Lung (tissue), 12 donors: Measurements from ENCODE around the gene MINDY4. TPM values are rescaled to one million over a fixed set of nuclear protein-coding genes. Genes with fewer than 3 reads are reported as not detected.

Experiments
- ATAC-seq: fragments of 200-7000 bp; cut with Tn5 transposase; one replicate; pipeline ENCODE4 v1.9.1; 2020; ENCODE audit warnings: moderate number of reproducible peaks; ENCODE audit not compliant: insufficient read depth, low FRiP score
- DNase-seq, 3 donors: peaks; one replicate each; pipeline ENCODE4 v3.0.0-alpha.2; 2013 to 2017
- H3K27ac ChIP-seq, 2 donors: one replicate each; pipeline ENCODE4 v1.5.1; 2013; ENCODE audit warnings: mild to moderate bottlenecking in 2 of 2, moderate library complexity in 2 of 2, control low read depth in 1 of 2, inconsistent platforms in 1 of 2, low read depth in 1 of 2, low read length in 1 of 2
- H3K27me3 ChIP-seq, 3 donors: one replicate each; pipeline ENCODE4 v1.5.1; 2013; ENCODE audit warnings: low read length in 2 of 3; ENCODE audit not compliant: control insufficient read depth in 3 of 3, insufficient read depth in 3 of 3
- H3K36me3 ChIP-seq, 4 donors: one replicate each; pipeline ENCODE4 v1.5.1; 2013; ENCODE audit warnings: low read length in 4 of 4, mild to moderate bottlenecking in 1 of 4, moderate library complexity in 1 of 4; ENCODE audit not compliant: control insufficient read depth in 4 of 4, insufficient read depth in 4 of 4
- H3K4me1 ChIP-seq, 5 donors: one replicate each; pipeline ENCODE4 v1.5.1; 2013; ENCODE audit warnings: low read length in 5 of 5, mild to moderate bottlenecking in 2 of 5, moderate library complexity in 1 of 5; ENCODE audit not compliant: control insufficient read depth in 5 of 5, insufficient read depth in 5 of 5
- H3K4me3 ChIP-seq: one replicate; pipeline ENCODE4 v1.5.1; 2013; ENCODE audit warnings: mild to moderate bottlenecking, control low read depth, moderate library complexity
- H3K9ac ChIP-seq, 2 donors: one replicate each; pipeline ENCODE4 v1.5.1; 2013; ENCODE audit warnings: low read length in 2 of 2, control low read depth in 1 of 2; ENCODE audit not compliant: insufficient read depth in 1 of 2
- H3K9me3 ChIP-seq, 4 donors: one replicate each; pipeline ENCODE4 v1.5.1; 2013; ENCODE audit warnings: low read length in 3 of 4, mild to moderate bottlenecking in 1 of 4, moderate library complexity in 1 of 4; ENCODE audit not compliant: control insufficient read depth in 4 of 4, insufficient read depth in 3 of 4
- WGBS, 2 donors: extraction: QIAGEN DNeasy Blood & Tissue Kit; methylation state at CpG; one replicate each; pipeline ENCODE4 v1.1.7; 2013; 5-methylcytosine and 5-hydroxymethylcytosine counted together
- polyA plus RNA-seq, 2 donors: library from polyadenylated mRNA; stranded (reverse); fragments of 200-250 nt; gene quantifications; one replicate each; pipeline ENCODE4 v1.2.1, GENCODE V29; 2013
- total RNA-seq, 2 donors: library from RNA; depleted of rRNA in 1 of 2; stranded (reverse); fragments of >200 nt in 1 of 2; gene quantifications; one replicate each; pipeline ENCODE4 v1.2.1, GENCODE V29; 2014 to 2021
- TF ChIP-seq, protein P1 (sequence below): IDR thresholded peaks from 2 replicates; pipeline ENCODE4 v1.5.1; 2012; ENCODE audit warnings: mild to moderate bottlenecking; ENCODE audit errors: control extremely low read depth, extremely low read depth
- donor health status: control.
- donor health status: control.
- donor health status: Bipolar disorder and iron deficiency.
- donor health status: healthy.
- donor health status: DM: yes; HTN: yes; CAD: no.

The MINDY4 gene
- total and polyA plus RNA-seq, 4 donors = 5.0 to 24.1 (median 10.7) TPM

DNA sequence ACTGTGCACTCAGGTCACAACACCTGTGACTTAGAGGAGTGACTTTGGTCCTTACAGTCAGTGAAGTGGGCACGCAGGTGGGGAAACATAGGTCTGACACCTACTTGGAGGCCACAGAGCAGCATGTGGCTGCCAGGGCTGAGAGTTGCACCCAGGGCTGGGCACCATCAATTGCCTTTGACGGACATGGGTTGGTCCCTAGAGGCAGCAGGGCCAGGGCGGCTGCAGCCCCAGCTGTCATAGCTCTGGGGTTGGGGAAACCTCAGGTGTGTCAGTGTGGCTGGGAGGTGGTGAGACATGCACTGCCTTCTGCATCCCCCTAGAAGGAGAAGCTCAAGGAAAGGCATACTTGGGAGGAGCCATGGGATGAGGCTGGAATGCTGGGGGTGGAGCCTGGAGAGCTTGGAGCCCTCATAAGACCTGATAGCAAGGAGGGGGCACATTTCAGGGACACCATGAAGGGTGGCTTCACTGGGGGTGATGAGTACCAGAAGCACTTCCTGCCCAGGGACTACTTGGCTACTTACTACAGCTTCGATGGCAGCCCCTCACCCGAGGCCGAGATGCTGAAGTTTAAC is 19.4 kb upstream of the MINDY4 start, which contains the start of gene INMT:
INMT (plus strand) TSS at position 440 of the 578 bp plus-strand sequence; CDS start at position 456, 16 bp downstream.
- ATAC-seq (no peak), DNase-seq (peak in 2 of 3 donors; percentile 44 to 45)
- H3K27ac ChIP-seq = peak within 1 kb of the TSS; percentile 60 to 88
- peaks cover 0 to 7% (median 1%) of the 10 kb centered on the region in 4 donors for H3K36me3 ChIP-seq
- 64 to 89% methylated on average over 6 of the region's 6 CpGs for WGBS, 2 donors
- peak within 1 kb of the TSS; percentile 42 for H3K4me3 ChIP-seq
- TF ChIP-seq, protein P1, sequence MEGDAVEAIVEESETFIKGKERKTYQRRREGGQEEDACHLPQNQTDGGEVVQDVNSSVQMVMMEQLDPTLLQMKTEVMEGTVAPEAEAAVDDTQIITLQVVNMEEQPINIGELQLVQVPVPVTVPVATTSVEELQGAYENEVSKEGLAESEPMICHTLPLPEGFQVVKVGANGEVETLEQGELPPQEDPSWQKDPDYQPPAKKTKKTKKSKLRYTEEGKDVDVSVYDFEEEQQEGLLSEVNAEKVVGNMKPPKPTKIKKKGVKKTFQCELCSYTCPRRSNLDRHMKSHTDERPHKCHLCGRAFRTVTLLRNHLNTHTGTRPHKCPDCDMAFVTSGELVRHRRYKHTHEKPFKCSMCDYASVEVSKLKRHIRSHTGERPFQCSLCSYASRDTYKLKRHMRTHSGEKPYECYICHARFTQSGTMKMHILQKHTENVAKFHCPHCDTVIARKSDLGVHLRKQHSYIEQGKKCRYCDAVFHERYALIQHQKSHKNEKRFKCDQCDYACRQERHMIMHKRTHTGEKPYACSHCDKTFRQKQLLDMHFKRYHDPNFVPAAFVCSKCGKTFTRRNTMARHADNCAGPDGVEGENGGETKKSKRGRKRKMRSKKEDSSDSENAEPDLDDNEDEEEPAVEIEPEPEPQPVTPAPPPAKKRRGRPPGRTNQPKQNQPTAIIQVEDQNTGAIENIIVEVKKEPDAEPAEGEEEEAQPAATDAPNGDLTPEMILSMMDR = no peak
- H3K9me3 ChIP-seq = no peaks in the 10 kb centered on the region
- peaks cover 0 to 60% (median 23%) of the 10 kb centered on the region in 5 donors for H3K4me1 ChIP-seq
- no peak within 1 kb of the TSS for H3K9ac ChIP-seq
- H3K27me3 ChIP-seq = no peaks in the 10 kb centered on the region

DNA sequence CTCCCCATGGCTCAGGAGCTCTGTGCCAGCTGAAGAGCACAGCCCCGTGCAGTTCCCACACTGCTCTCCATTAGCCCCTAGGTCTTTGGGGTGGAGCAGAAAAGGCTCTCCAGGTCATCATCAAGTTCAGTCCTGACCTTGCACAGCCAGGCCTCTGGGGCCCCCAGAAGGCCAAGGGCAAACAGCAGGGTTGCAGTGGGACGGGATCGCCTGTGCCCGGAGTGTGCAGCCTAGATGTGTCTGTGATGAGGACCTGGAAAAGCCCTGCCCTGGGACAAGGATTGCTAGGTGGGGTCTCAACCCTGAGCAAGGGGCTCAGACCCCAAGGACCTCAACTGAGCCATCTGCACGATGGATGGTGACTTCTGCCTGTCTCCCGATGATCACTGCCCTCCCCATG is 18.7 kb upstream of the MINDY4 start:
- WGBS, 2 donors = 69 to 86% methylated on average over 6 of the region's 6 CpGs
- TF ChIP-seq, protein P1 = no peak
- Histone ChIP-seq H3K9ac (no peak overlapping the region), H3K4me3 (peak overlapping the region; percentile 42), H3K4me1 (peaks cover 7 to 67% (median 23%) of the 10 kb centered on the region in 5 donors), H3K27me3 (no peaks in the 10 kb centered on the region), H3K27ac (peak overlapping the region; percentile 49 to 88), H3K9me3 (no peaks in the 10 kb centered on the region), H3K36me3 (peaks cover 0 to 7% (median 1%) of the 10 kb centered on the region in 4 donors)
- DNase-seq (no peak), ATAC-seq (no peak)

DNA sequence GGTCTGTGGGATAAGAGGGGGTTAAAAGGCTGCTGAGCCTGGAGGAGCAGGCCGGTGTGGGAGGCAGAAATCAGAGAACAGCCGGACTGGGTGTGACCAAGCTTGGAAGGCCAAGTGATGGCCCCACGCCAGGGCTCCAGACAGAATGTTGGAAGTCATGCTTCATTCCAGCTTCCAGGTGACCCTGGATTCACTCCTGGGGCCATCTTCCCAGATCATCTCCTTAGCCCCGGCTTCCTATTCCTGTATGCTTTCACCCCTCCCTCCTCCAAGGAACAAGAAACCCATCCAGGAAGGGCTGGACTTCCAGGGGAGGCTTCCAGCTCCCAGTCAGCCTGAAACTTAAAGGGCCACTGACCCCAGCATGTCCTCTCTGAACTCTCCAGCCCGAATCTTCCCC is 18.2 kb upstream of the MINDY4 start:
- TF ChIP-seq, protein P1 = no peak

More for the DNA sequence above, 18.2 kb upstream of the MINDY4 start:
- Histone ChIP-seq H3K4me1 (peaks cover 8 to 72% (median 23%) of the 10 kb centered on the region in 5 donors), H3K9ac (no peak overlapping the region), H3K9me3 (no peaks in the 10 kb centered on the region), H3K27ac (peak overlapping the region; percentile 49 to 88), H3K27me3 (no peaks in the 10 kb centered on the region), H3K4me3 (peak overlapping the region; percentile 42), H3K36me3 (peaks cover 0 to 7% (median 1%) of the 10 kb centered on the region in 4 donors)
- DNase-seq (peak; percentile 72 to 84 (median 80)), ATAC-seq (no peak)
- 34 to 52% methylated on average over 5 of the region's 5 CpGs for WGBS, 2 donors
